Measurements from ENCODE around the gene HAPLN1. TPM values are rescaled to one million over a fixed set of nuclear protein-coding genes. Genes with fewer than 3 reads are reported as not detected.

The HAPLN1 gene
- total RNA-seq (2022; extraction: Qiagen RNA extraction; ENCODE audit: low read depth) = not detected in 5 replicates

DNA sequence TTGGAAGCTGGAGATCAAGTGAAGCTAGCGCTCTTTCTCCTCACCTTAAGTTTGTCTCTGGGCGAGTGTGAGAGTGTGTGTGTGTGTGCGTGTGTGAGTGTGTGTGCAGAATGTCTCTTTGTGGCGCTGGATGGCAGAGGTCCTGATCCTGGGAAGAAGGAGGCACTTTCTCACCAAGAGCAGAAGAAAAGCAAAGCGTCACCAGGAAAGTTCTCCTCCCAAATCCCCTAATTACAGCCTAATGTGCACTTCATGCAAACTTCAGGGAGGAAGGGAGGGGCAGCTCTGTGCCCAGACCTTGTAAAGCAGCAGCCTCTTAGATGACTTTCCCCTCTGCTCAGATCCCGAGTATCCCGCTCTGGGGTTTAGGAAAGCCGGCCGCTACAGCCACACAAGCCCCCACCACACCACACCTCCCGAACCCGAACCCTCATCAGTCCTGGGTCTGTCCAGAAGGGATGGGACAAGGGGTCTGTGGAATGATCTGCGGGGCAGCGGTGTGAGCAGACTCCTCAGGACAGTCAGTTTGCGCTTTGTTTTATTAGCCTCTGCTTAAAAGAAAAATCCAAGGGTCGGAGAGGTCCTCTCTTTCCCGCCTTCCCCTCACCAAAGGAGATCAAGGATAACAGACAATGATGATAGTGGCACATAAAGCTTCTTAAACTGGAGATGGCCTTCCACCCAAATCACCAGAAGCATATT is at the start of gene HAPLN1:
TSS of gene HAPLN1 (minus strand) at position 20 of the 702 bp plus-strand sequence. CDS start 47,332 bp downstream, outside the sequence.

Other genes starting within 250 kb of the HAPLN1 start
- 7.9 to 13.5 TPM (median 12.3 TPM) in 5 replicates for gene VCAN, start 249.1 kb downstream of the HAPLN1 start, total RNA-seq (2022; extraction: Qiagen RNA extraction; ENCODE audit: low read depth)

Measured in A549 treated with GW870086 at 1 μM for 4 hours (cell line).